ENCODE results near the gene AREL1. TPM values are rescaled to one million over a fixed set of nuclear protein-coding genes. Genes with fewer than 3 reads are reported as not detected.

Gene AREL1
- total RNA-seq, 4 donors from 2014 or later, result 45.6 to 61.1 (median 50.4) TPM

GRCh38 chr14:74669846-74670245 lies 43.0 kb downstream of the AREL1 start:
- H3K36me3 ChIP-seq, result peaks cover 55 to 56% of the 10 kb centered on the region in 2 donors
- TF ChIP-seq CTCF (IDR thresholded peaks at IDR 0.05) (no peak), POLR2A (IDR thresholded peaks at IDR 0.05) (no peak)
- WGBS, 2 donors, result 98 to 99% methylated on average over 10 of the region's 10 CpGs

GRCh38 chr14:74669256-74669655 lies 43.6 kb downstream of the AREL1 start:
- Histone ChIP-seq H3K9me3 (no peaks in the 10 kb centered on the region), H3K4me1 (no peaks in the 10 kb centered on the region), H3K27me3 (no peaks in the 10 kb centered on the region), H3K27ac (no peak overlapping the region), H3K36me3 (peaks cover 55 to 57% of the 10 kb centered on the region in 2 donors), H3K4me3 (replicated peaks in 1 of 3) (no peak overlapping the region)
- TF ChIP-seq CTCF (IDR thresholded peaks at IDR 0.05), result no peak
- no peak for TF ChIP-seq POLR2A (IDR thresholded peaks at IDR 0.05)
- WGBS, 2 donors, result 88 to 95% methylated on average over 1 of the region's 1 CpG
- intact Hi-C loops (cut with DNase I), result no loop called here
- no peak for DNase-seq

More at GRCh38 chr14:74669846-74670245, 43.0 kb downstream of the AREL1 start:
- H3K4me1 ChIP-seq, result no peaks in the 10 kb centered on the region
- intact Hi-C loops (cut with DNase I), result no loop called here
- H3K27me3 ChIP-seq, result no peaks in the 10 kb centered on the region
- no peak overlapping the region for H3K27ac ChIP-seq
- no peaks in the 10 kb centered on the region for H3K9me3 ChIP-seq
- no peak for DNase-seq
- no peak overlapping the region for H3K4me3 ChIP-seq (replicated peaks in 1 of 3)

GRCh38 chr14:74667758-74668157 lies 45.1 kb downstream of the AREL1 start:
- peaks cover 56 to 58% of the 10 kb centered on the region in 2 donors for H3K36me3 ChIP-seq
- H3K4me1 ChIP-seq, result no peaks in the 10 kb centered on the region
- H3K4me3 ChIP-seq (replicated peaks in 1 of 3), result no peak overlapping the region
- H3K27me3 ChIP-seq, result no peaks in the 10 kb centered on the region
- no peaks in the 10 kb centered on the region for H3K9me3 ChIP-seq
- DNase-seq, result no peak
- WGBS, 2 donors, result 97 to 100% methylated on average over 1 of the region's 1 CpG
- H3K27ac ChIP-seq, result no peak overlapping the region
- TF ChIP-seq POLR2A (IDR thresholded peaks at IDR 0.05), result no peak
- no peak for TF ChIP-seq CTCF (IDR thresholded peaks at IDR 0.05)
- intact Hi-C loops (cut with DNase I), result no loop called here

- TF ChIP-seq CTCF (IDR thresholded peaks at IDR 0.05) (no peak), POLR2A (IDR thresholded peaks at IDR 0.05) (no peak)
- Histone ChIP-seq H3K36me3 (peaks cover 46 to 50% of the 10 kb centered on the region in 2 donors), H3K27me3 (no peaks in the 10 kb centered on the region), H3K4me3 (replicated peaks in 1 of 3) (no peak overlapping the region), H3K9me3 (no peaks in the 10 kb centered on the region), H3K4me1 (peaks cover 6 to 8% of the 10 kb centered on the region in 2 donors), H3K27ac (no peak overlapping the region)
- intact Hi-C loops (cut with DNase I), result no loop called here
- 98 to 100% methylated on average over 2 of the region's 2 CpGs for whole genome bisulfite sequencing, 2 donors
- DNase-seq, result no peak
Observed at GRCh38 chr14:74664717-74665116, 48.2 kb downstream of the AREL1 start.

GRCh38 chr14:74663884-74664283 lies 49.0 kb downstream of the AREL1 start:
- Histone ChIP-seq H3K27ac (no peak overlapping the region), H3K4me3 (replicated peaks in 1 of 3) (no peak overlapping the region), H3K27me3 (no peaks in the 10 kb centered on the region), H3K4me1 (peaks cover 7 to 9% of the 10 kb centered on the region in 2 donors), H3K9me3 (no peaks in the 10 kb centered on the region), H3K36me3 (peaks cover 38 to 42% of the 10 kb centered on the region in 2 donors)
- no peak for TF ChIP-seq POLR2A (IDR thresholded peaks at IDR 0.05)
- TF ChIP-seq CTCF (IDR thresholded peaks at IDR 0.05), result no peak
- intact Hi-C loops (cut with DNase I), result no loop called here
- no peak for DNase-seq
- 95 to 96% methylated on average over 7 of the region's 7 CpGs for WGBS, 2 donors
